AG20443 (cell line): ENCODE measurements around the gene VASH1.
"Not testable (repeated sequence)": the region's sequence is repeated elsewhere in the genome, so short reads cannot be mapped to it uniquely, and the experiment has no call there.

Experiments used
- DNase-seq: peaks from one replicate; pipeline ENCODE4 v3.0.0; 2012; ENCODE audit warnings: low spot score, mixed read lengths

VASH1 gene

GRCh38 chr14:76761136-76761959 is at the start of gene VASH1:
Gene VASH1, plus strand, starts transcription at chr14:76761468. Its CDS starts 1,354 bp downstream, at chr14:76762822.
- DNase-seq = peak; percentile 95

- DNase-seq = no peak
Measured at GRCh38 chr14:76713121-76713520, 48.1 kb upstream of the VASH1 start.

DNA sequence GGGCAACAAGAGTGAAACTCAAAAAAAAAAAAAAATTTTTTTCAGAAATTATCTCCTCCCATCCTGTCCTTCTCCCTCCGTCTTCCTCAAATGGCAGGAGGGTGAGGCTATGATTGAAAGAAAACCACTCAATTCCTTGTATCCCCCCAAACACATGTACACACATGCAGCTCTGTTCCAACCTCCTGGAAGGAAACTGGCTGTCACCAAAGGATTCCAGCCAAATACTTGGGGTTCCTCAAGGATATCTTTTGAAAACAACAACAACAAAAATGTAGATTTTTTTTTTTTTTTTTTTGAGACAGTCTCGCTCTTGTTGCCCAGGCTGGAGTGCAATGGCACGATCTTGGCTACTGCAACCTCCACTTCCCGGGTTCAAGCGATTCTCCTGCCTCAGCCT is 46.8 kb upstream of the VASH1 start:
- DNase-seq = no peak

DNA sequence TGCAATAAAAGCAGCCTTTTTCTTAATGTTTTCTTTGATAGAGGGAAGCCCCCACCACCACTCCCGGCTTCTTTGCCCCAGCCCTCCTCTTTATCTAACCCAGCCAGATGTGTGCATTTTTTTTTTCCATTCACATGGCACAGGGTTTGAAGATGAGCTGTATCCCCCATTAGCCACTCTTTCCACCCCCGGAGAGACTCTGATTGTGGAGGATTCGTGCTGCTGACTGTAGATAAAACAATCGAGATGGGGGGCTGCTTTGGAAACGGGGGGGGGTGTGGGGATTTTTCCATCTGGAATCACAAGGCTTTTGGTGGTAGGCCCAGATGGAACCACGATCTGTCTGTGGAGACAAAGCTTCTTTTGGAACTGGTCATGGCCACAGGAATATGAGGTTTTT is 46.2 kb upstream of the VASH1 start:
- no peak for DNase-seq

DNA sequence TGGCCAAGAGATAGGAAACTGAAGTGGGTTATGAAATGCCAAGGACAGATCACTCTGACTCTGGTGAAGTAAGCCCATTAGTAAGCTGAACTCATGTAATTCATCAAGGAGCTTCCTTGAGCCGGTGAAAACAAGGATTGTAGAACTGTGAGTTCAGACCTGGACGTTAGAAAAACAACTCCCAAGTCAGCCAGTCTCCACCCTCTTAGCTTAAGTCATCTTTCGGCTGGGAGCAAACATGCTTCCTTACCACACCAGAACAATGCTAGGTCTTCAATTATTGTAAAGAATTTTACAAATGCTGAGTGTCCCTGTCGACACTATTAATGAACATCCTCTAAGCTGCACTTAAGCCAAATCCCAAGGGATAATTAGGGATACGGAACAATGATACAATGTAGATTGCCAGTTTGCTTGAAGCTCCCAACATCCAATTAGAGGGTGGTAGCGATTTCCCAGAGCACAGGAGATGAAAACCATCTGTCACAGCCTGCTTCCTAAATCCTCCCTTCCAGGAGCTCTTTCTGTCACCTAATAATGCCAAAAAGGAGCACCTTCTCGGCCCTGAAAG is 45.7 kb upstream of the VASH1 start:
- no peak for DNase-seq

DNA sequence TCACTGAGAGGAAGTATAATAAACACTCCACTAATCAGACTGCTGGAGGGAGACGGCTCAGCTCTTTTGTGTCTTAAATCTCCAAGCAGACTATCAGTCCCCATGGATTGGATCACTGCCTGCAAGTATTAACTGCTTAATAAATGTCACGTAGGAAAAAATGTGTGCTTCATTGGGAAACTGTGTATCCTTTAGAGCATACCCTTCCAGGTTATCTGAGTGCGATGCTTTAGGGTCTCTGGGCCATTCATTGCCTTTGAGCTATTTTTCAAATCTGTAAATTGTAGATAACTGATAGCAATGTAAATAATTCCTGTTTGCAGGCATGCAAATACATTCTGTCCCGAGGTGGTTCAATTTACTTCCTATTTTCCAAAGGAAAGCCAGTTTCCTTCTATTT is 45.0 kb upstream of the VASH1 start:
- no peak for DNase-seq

DNA sequence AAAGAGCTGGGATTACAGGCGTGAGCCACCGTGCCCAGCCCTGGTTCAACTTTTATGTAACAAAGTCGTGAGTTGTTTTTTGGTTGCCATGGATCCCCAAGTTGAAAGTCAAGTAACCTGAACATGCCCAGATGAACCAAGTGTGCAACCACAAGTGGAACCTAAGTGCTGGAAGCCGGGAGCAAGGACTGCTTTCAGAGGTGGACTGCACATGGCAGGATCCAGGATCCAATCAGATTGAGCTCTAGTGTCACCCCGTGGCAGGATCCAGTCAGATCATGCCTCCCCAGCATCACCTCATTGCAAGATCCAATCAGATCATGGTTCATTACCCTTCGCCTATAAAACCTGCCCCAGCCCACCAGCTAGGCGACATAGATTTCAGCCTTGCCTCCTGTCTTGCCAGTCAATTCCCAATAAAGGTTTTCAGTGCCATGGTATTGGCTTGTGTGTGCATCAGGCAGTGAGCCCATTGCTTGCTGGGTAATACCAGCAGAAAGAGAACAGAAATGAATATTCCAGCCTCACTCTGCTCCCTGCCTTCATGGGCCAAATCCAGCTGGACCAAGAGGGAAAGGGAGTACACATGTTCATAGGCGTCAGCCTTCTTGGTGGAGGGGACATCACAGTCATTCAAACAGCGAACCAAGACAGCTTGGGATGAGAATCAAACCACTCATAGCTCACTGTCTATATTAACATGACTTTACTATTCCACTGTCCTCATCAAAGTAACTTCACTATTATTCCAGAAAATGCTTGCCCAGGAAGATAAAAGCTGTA is 43.6 kb upstream of the VASH1 start:
- no peak for DNase-seq

- DNase-seq = no peak
Measured at GRCh38 chr14:76718306-76719040, 42.8 kb upstream of the VASH1 start.

- DNase-seq = no peak
Measured at GRCh38 chr14:76719666-76720065, 41.6 kb upstream of the VASH1 start.

DNA sequence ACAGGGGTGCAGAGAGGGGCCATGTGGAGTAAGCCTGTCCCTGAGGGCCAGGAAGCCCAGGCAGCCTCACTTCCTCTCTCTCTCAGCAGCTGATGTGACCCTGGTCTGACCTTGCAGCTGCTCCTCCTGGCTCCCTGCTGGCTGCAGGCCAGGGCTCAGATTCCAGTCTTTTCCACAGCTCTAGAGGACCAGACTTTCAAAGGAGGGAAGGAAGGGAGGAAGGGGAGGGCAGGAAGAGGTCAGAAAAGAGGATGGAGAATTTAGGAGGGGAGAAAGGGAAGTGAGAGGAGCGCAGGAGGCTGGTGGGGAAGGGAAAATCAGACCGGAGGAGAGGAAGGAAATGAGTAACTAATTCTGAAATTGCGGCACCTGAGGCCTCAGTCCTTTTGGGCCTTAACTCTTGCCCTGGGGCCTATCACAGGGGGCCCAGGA is 40.9 kb upstream of the VASH1 start:
- peak; percentile 30 for DNase-seq

DNA sequence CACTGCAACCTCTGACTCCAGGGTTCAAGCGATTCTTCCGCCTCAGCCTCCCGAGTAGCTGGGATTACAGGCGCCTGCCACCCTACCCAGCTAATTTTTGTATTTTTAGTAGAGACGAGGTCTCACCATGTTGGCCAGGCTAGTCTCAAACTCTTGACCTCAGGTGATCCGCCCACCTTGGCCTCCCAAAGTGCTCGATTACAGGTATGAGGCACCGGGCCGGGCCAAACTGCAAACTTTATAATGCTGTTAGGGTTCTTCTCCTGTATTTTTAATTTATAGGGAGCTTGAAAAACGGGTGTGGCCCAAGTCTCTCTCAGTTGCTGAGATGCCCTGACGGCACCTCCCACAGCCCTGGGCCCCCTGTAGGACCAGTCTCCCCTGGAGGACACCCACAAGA is 39.8 kb upstream of the VASH1 start:
- DNase-seq = not testable (repeated sequence)

GRCh38 chr14:76724651-76725550 is 36.4 kb upstream of the VASH1 start:
- no peak for DNase-seq

DNA sequence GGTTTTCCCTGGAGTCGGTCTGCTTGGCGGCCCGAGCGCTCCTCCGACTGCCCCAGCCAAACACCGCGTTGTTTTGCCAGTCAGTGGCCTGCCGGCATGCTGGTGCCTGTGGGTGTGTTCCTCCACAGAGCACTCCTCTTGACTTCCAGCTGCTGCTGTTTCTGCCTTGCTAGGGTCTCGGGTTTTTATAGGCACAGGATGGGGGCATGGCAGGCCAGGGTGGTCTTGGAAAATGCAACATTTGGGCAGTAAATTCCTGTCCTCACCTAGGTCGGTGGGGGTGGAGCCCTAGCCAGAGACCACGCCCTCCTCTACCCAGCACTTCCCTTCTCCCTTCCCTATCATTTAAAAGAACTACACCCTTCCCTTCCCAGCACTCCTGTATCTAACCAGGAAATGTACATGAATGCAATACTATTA is 34.7 kb upstream of the VASH1 start:
- DNase-seq = no peak

GRCh38 chr14:76727384-76727783 is 33.9 kb upstream of the VASH1 start:
- DNase-seq = no peak

- no peak for DNase-seq
Measured at GRCh38 chr14:76727901-76728300, 33.4 kb upstream of the VASH1 start.

- no peak for DNase-seq
Measured at GRCh38 chr14:76729258-76729657, 32.0 kb upstream of the VASH1 start.

DNA sequence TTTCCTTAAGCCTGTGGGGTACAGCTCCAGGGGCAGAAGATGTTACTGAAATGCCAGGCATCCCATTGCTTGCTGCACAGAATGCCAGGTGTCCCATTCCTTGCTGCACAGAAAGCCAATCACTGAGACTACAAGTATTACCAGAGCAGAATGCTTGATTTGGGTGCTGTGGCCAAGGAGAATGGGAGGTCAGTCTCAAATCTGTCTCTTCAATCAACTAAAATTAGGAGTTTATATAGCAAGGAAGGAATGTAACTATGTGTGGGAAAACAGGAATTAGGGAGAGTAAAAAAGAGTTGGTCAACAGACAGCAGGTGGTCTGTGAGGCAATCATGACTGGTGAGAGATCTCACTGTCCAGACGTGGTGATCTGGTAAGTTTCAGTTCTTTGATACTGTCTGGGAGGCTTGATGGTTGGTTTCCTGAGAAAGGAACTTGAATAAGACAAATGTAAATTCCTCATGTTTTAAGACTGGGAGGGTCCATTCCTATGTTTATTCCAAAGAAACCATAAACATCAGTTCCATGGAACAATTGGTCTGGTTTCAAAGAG is 31.2 kb upstream of the VASH1 start:
- DNase-seq = no peak

- not testable (repeated sequence) for DNase-seq
Measured at GRCh38 chr14:76734501-76734900, 26.8 kb upstream of the VASH1 start.

GRCh38 chr14:76736514-76736913 is 24.8 kb upstream of the VASH1 start:
- no peak for DNase-seq

DNA sequence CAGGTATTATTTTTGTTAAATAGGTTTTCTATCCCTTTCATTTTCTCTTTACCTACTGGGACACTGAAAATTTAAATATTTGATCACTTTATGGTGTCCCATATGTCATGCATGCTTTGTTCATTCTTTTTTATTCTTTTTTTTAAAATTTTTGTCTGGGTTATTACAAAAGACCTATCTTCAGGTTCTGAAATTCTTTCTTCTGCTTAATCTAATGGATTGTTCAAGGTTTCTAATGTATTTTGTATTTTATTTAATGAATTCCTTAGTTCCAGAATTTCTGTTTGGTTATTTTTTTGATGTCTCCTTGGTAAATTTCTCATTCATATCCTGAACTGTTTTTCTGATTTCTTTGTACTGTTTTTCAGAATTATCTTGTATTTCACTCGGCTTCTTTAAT is 20.2 kb upstream of the VASH1 start:
- no peak for DNase-seq

DNA sequence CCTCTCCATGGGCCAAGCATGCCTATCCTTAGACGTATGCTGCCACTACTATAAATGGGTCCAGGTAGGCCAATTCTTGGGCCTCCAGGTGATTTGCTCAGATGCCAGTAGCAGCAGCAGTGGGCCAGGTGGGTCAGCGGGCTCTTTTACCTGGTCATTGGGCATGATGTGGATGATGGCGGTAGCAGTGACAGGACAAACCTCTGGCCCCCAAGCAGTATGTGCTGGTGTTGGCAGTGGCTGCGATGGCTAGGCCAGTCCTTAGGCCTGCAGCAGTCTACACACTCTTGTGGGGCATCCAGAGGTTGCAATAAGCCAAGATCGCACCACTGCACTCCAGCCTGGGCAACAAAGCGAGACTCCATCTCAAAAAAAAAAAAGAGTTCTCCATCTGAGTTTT is 19.1 kb upstream of the VASH1 start:
- no peak for DNase-seq
